Measurements from ENCODE around the gene SFT2D1.

Gene SFT2D1

GRCh38 chr6:166289207-166290060 is 52.9 kb downstream of the SFT2D1 start:
- in situ Hi-C loops (cut with MboI; ENCODE audit: low pct_unique_long_range_greater_than_20kb, low sequenced_read_pairs, unreplicated experiment), result no loop called here
- no peak for TF ChIP-seq CTCF (IDR thresholded peaks at IDR 0.05; ENCODE audit: extremely low read depth, insufficient read depth, missing control alignments)
- no peak for DNase-seq (ENCODE audit: low spot score)

GRCh38 chr6:166286839-166287271 is 55.5 kb downstream of the SFT2D1 start:
- DNase-seq (ENCODE audit: low spot score), result no peak
- in situ Hi-C loops (cut with MboI; ENCODE audit: low pct_unique_long_range_greater_than_20kb, low sequenced_read_pairs, unreplicated experiment), result no loop called here
- TF ChIP-seq CTCF (IDR thresholded peaks at IDR 0.05; ENCODE audit: extremely low read depth, insufficient read depth, missing control alignments), result no peak

- no peak for TF ChIP-seq CTCF (IDR thresholded peaks at IDR 0.05; ENCODE audit: extremely low read depth, insufficient read depth, missing control alignments)
- DNase-seq (ENCODE audit: low spot score), result no peak
- in situ Hi-C loops (cut with MboI; ENCODE audit: low pct_unique_long_range_greater_than_20kb, low sequenced_read_pairs, unreplicated experiment), result no loop called here
These were observed 57.1 kb downstream of the SFT2D1 start for GRCh38 chr6:166285233-166285632.

- no peak for DNase-seq (ENCODE audit: low spot score)
- in situ Hi-C loops (cut with MboI; ENCODE audit: low pct_unique_long_range_greater_than_20kb, low sequenced_read_pairs, unreplicated experiment), result no loop called here
- no peak for TF ChIP-seq CTCF (IDR thresholded peaks at IDR 0.05; ENCODE audit: extremely low read depth, insufficient read depth, missing control alignments)
These were observed 57.7 kb downstream of the SFT2D1 start for GRCh38 chr6:166284640-166285039.

- in situ Hi-C loops (cut with MboI; ENCODE audit: low pct_unique_long_range_greater_than_20kb, low sequenced_read_pairs, unreplicated experiment), result no loop called here
- no peak for DNase-seq (ENCODE audit: low spot score)
- no peak for TF ChIP-seq CTCF (IDR thresholded peaks at IDR 0.05; ENCODE audit: extremely low read depth, insufficient read depth, missing control alignments)
These were observed 59.8 kb downstream of the SFT2D1 start for GRCh38 chr6:166282394-166283032.

- in situ Hi-C loops (cut with MboI; ENCODE audit: low pct_unique_long_range_greater_than_20kb, low sequenced_read_pairs, unreplicated experiment), result no loop called here
- DNase-seq (ENCODE audit: low spot score), result no peak
- TF ChIP-seq CTCF (IDR thresholded peaks at IDR 0.05; ENCODE audit: extremely low read depth, insufficient read depth, missing control alignments), result no peak
These were observed 61.2 kb downstream of the SFT2D1 start for GRCh38 chr6:166281104-166281503.

Measured in GM13977 (cell line).